Peyer's patch (tissue), 4 donors: ENCODE measurements around the gene DEFB112. TPM values are rescaled to one million over a fixed set of nuclear protein-coding genes. Genes with fewer than 3 reads are reported as not detected.

Experiments
- DNase-seq, 3 donors: peaks; one replicate each; pipeline ENCODE4 v3.0.0-alpha.2; 2017 to 2019
- H3K27ac ChIP-seq, 4 donors: fragments of 200-600 bp; sonication (generic); one replicate each; pipeline ENCODE4 v1.5.1; 2016 to 2019
- H3K27me3 ChIP-seq, 2 donors: fragments of 200-600 bp; sonication (generic); one replicate each; pipeline ENCODE4 v1.5.1; 2019
- H3K36me3 ChIP-seq, 3 donors: fragments of 200-600 bp; sonication (generic); one replicate each; pipeline ENCODE4 v1.5.1; 2016 to 2019
- H3K4me1 ChIP-seq, 4 donors: fragments of 200-600 bp; sonication (generic); one replicate each; pipeline ENCODE4 v1.5.1; 2016 to 2019
- H3K4me3 ChIP-seq, 4 donors: fragments of 200-600 bp; sonication (generic); 1 replicate in 3 of 4; 2 replicates in 1 of 4; pipeline ENCODE4 v1.5.1; 2016 to 2019; ENCODE audit warnings: mild to moderate bottlenecking in 1 of 4
- H3K9me3 ChIP-seq, 4 donors: fragments of 200-600 bp; sonication (generic); one replicate each; pipeline ENCODE4 v1.5.1; 2016 to 2019; ENCODE audit warnings: mild to moderate bottlenecking in 1 of 4
- POLR2A ChIP-seq, 2 donors: fragments of 450-650 bp; IDR thresholded peaks; one replicate each; pipeline ENCODE4 v1.5.1; 2017; ENCODE audit warnings: antibody characterized with exemption in 2 of 2, mild to moderate bottlenecking in 2 of 2, moderate library complexity in 2 of 2
- total RNA-seq, 4 donors: library from RNA; depleted of rRNA; stranded (reverse); fragments of >200 nt; gene quantifications; one replicate each; pipeline ENCODE4 v1.1.0, GENCODE V29; 2016
- TF ChIP-seq, protein P1 (sequence below), 6 experiments: fragments of 450-650 bp in 4 of 6; fragments of 200-600 bp in 2 of 6; sonication (generic) in 1 of 6; IDR thresholded peaks; one replicate each; pipeline ENCODE4 v1.5.1; 2017 to 2019; ENCODE audit warnings: antibody characterized with exemption in 6 of 6, mild to moderate bottlenecking in 3 of 6, moderate library complexity in 1 of 6

DEFB112 gene
- total RNA-seq, 4 donors from 2014 or later: not detected

- Histone ChIP-seq H3K4me3 (no peak overlapping the region), H3K36me3 (no peaks in the 10 kb centered on the region), H3K9me3 (no peaks in the 10 kb centered on the region), H3K4me1 (no peaks in the 10 kb centered on the region), H3K27me3 (no peaks in the 10 kb centered on the region), H3K27ac (no peak overlapping the region)
- DNase-seq: no peak
- TF ChIP-seq POLR2A (IDR thresholded peaks at IDR 0.05): no peak
- TF ChIP-seq, protein P1, sequence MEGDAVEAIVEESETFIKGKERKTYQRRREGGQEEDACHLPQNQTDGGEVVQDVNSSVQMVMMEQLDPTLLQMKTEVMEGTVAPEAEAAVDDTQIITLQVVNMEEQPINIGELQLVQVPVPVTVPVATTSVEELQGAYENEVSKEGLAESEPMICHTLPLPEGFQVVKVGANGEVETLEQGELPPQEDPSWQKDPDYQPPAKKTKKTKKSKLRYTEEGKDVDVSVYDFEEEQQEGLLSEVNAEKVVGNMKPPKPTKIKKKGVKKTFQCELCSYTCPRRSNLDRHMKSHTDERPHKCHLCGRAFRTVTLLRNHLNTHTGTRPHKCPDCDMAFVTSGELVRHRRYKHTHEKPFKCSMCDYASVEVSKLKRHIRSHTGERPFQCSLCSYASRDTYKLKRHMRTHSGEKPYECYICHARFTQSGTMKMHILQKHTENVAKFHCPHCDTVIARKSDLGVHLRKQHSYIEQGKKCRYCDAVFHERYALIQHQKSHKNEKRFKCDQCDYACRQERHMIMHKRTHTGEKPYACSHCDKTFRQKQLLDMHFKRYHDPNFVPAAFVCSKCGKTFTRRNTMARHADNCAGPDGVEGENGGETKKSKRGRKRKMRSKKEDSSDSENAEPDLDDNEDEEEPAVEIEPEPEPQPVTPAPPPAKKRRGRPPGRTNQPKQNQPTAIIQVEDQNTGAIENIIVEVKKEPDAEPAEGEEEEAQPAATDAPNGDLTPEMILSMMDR (IDR thresholded peaks at IDR 0.05): no peak
Measured at GRCh38 chr6:50076431-50076830, 26.7 kb upstream of the DEFB112 start.

DNA sequence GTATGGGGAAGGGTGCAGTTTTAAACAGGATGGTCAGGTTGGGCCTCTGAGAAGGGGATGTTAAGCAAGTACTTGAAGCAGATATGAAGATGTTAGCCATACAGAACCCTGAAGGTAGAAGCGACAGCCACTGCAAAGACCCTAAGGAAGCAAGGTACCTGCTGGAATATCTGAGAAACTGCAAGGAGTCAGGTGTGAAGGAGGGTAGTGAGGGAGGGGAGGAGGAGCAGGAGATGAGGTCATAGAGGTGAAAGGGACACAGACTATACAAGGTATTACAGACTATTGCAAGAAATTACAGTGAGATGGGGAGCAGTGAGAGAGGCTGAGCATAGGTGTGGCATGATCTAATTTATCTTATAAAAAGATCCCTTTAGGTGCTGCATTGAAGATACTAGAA, 22.2 kb upstream of the DEFB112 start:
- H3K27me3 ChIP-seq: no peaks in the 10 kb centered on the region
- DNase-seq: no peak
- H3K9me3 ChIP-seq: no peaks in the 10 kb centered on the region
- H3K4me1 ChIP-seq: no peaks in the 10 kb centered on the region
- TF ChIP-seq, protein P1 (IDR thresholded peaks at IDR 0.05): no peak
- TF ChIP-seq POLR2A (IDR thresholded peaks at IDR 0.05): no peak
- no peaks in the 10 kb centered on the region for H3K36me3 ChIP-seq
- H3K27ac ChIP-seq: no peak overlapping the region
- no peak overlapping the region for H3K4me3 ChIP-seq

- no peaks in the 10 kb centered on the region for H3K36me3 ChIP-seq
- H3K27me3 ChIP-seq: no peaks in the 10 kb centered on the region
- H3K4me1 ChIP-seq: no peaks in the 10 kb centered on the region
- DNase-seq: no peak
- TF ChIP-seq POLR2A (IDR thresholded peaks at IDR 0.05): no peak
- no peak overlapping the region for H3K4me3 ChIP-seq
- H3K27ac ChIP-seq: no peak overlapping the region
- H3K9me3 ChIP-seq: no peaks in the 10 kb centered on the region
Measured at GRCh38 chr6:50070101-50070500, 20.4 kb upstream of the DEFB112 start.

DNA sequence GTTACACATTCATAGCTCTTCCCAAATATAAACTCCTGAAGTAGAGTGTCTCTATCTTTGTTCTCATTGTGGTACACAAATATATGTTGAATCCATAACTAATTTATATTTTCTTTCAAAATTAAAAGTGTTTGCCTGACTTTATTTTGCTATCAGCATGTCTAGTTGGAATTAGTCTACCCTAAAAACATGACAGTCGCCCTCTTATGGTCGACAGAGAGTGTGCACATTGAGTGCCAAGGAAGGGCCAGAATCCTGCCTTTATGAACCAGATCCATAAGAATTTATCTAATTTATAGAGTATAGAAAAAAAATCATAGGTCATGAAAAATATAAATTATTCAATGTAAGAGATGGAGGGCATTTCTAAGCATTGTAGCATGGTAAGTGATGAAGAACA, 12.3 kb upstream of the DEFB112 start:
- H3K9me3 ChIP-seq: no peaks in the 10 kb centered on the region
- no peak for TF ChIP-seq POLR2A (IDR thresholded peaks at IDR 0.05)
- TF ChIP-seq, protein P1 (IDR thresholded peaks at IDR 0.05): no peak
- no peaks in the 10 kb centered on the region for H3K36me3 ChIP-seq
- no peaks in the 10 kb centered on the region for H3K4me1 ChIP-seq
- H3K4me3 ChIP-seq: no peak overlapping the region
- H3K27me3 ChIP-seq: no peaks in the 10 kb centered on the region
- no peak for DNase-seq
- H3K27ac ChIP-seq: no peak overlapping the region

DNA sequence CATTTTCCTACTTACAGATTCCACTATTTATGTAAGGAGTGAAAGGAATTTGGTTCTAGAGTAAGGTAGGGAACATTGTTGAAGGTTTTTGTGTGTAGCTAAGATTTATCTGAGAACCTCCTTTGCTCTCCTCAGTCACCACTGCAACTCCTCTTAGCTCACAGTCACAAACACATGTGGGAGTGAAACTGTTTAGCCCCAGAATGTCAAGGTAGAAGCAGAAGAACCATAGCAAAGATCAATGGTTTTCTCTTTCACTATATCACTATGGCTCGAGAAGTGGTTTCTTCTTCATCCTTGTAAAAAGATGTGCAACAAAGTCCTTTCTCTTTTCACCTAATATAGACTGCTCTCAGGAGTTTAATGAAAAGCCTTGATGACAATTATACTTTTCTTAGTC, 6.5 kb upstream of the DEFB112 start:
- Histone ChIP-seq H3K4me3 (no peak overlapping the region), H3K27ac (no peak overlapping the region), H3K9me3 (no peaks in the 10 kb centered on the region), H3K4me1 (no peaks in the 10 kb centered on the region), H3K27me3 (no peaks in the 10 kb centered on the region), H3K36me3 (no peaks in the 10 kb centered on the region)
- DNase-seq: no peak
- TF ChIP-seq, protein P1 (IDR thresholded peaks at IDR 0.05): no peak
- no peak for TF ChIP-seq POLR2A (IDR thresholded peaks at IDR 0.05)

DNA sequence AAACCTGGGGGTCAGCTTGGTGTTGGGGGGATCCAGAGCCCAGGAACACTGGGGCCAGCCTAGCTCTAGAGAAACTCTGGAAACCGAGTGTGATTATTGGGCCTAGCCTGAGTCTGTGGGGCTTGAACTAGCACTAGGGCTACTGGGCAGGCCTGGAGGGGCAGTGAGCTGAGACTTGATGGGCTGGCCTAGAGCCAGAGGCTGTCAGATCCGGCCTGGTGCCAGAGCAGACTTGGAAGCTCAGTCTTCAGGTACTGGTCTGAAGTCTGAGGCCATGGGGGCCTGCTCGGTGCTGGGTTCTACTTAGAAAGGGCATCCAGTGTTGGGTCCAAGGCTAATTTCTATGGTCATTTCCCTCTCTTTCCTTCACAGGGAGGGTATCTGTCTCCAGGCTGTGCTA, 2.7 kb downstream of the DEFB112 start:
- Histone ChIP-seq H3K9me3 (no peaks in the 10 kb centered on the region), H3K27me3 (no peaks in the 10 kb centered on the region), H3K27ac (no peak overlapping the region), H3K36me3 (no peaks in the 10 kb centered on the region), H3K4me3 (no peak overlapping the region), H3K4me1 (no peaks in the 10 kb centered on the region)
- TF ChIP-seq, protein P1 (IDR thresholded peaks at IDR 0.05): no peak
- TF ChIP-seq POLR2A (IDR thresholded peaks at IDR 0.05): no peak
- DNase-seq: no peak
